HG03520 (cell line): ENCODE measurements around the gene COX5B.

Experiments used
- ATAC-seq: cut with Tn5 transposase; IDR thresholded peaks from one replicate; pipeline ENCODE4 v1.9.1; 2021; ENCODE audit warnings: mild to moderate bottlenecking, moderate library complexity; ENCODE audit not compliant: unreplicated experiment

The COX5B gene

DNA sequence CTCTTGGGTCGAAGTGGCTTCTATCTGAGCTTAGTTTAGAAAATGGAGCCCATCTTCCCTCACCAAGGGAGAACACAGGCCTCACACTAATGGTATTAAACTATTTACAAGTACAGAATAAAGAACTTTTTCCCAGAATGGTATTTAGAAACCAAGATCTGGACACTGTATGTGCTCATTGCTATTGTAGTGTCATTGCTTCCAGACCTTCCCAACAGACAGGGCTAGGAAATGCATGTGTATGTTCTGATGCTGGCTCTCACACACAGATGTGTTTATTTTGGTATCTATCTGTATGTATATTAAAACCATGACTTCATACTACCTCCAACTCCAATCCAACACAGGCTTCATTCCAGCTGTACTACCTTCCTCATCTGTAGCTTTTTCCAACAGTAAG, 8.0 kb downstream of the COX5B start:
- ATAC-seq, result no peak

DNA sequence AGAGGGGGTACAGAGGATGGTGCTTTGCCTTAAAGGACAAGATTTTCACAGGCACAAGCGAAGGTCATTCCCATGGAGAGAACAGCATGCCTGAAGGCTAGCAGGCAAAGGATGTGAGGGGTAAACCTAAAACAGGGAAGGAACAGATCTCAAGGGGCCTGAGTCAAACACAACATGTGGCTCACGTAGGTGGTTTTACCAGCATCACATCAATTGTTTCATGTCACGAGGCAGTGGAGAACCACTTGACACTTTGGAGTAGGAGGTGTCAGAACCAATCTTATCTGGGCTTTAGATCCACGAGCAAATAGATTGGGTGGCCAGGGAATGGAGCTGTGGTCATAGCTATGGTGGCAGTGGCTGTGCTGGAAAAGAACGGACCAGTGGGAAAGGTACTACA, 8.4 kb downstream of the COX5B start:
- ATAC-seq, result no peak

DNA sequence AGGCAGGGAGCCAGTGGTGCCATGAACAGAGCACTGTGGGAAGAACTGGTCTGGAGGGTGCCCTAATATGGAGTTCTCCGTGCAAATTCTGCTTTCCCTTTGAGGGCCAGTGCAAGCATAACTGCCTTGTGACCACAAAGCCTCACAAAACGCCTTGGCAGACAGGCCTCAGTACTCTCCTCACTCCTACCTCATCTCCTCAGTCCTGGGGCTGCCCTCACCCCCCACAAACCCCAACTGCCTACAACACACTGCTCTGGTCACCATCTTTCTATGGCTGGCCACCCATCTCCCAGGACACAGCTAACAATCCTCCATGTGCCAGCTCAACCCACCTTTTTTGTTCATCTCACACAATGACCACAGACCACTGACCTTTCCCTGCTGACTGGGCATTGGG, 8.9 kb downstream of the COX5B start:
- no peak for ATAC-seq

DNA sequence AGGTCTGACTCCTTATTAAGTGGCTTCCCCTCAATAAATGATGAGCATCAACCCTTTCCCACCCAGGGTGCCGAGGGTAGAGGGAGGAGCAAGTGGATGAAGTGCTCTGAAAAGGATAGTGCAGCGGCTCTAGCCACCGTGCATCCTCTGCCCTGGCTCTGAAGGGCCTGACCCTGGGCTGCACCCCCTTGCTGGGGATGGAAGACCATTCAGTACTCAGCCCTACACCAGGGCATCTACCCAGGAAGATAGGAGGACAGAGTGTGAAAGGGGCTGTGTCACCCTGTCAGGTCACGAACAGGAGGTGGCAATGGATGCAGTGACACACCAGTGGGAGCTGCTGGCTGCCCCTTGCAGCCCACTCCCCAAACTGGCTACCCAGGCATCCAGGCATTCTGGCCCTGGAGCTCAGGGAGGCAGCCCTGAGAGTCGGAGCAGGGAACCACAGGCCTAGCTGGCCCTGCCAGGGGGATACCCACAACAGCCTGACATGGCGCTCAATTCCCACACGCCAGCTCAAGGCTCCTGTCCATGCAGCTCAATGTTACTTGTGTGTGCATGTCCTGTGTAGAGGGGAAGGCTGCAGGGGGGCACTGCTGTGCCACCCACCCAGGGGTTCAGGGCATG, 10.4 kb downstream of the COX5B start:
- ATAC-seq, result no peak

DNA sequence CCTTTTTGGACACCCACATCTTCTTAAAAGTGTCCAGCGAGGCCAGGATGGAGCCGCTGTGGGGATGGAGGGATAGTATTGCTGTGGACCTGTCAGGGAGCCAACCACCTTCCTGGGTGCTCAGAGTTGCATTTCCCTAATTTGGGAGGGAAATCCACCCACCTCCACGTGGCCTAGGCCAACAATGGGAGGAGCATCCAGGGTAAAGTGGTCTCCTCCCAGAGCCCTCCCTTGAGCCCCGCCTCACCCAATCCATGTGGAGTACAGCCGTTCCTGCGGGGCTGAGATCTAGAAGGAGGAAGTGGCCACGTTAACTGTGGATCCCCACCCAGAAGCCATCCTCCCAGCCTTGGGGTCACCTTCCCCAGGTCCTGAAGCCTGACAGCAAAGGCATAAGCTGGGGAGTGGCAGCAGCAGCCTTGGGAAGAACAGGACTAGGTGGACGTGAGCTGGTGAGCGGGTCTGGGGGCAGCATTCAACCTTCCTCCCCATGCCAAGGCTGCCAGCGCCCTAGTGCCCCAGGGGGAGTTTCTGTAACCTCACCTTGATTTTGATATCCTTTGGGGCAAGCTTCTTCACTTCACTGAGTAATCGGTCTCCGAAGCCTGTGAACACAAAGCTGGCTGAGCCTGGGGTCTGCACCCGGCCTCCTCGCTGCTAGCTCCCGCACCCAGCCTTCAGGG, 11.2 kb downstream of the COX5B start:
- ATAC-seq, result no peak

DNA sequence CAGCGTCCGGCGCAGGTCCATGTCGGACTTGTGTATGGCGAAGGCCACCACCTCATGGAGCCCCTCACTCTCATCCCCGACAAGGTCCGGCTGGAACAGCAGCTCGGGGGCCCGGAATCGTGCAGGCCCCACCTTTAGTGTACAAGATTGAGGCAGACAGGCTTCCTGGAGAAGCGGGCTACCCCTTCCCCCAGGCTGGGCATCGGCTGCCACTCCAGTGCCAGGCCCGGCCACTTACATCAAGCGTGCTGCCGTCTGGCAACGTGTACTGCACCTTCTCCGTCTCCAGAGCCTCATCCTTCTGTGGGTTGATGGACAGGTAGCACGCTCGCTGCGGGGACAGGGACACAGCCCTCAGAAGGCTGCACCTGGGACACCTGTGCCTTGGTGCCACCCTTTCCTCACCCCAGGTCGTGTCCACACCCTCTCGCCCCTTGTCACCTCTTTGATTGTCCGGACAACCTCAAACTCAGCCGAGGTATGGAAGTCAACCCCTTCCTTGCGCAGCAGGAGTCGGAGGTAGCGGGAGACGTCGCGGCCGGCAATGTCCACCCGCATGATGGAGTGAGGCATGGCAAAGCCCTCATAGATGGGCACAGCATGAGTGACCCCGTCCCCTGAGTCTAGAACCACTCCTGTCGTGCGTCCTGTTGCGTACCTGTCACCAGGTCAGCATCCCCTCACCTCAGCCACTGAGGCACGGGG, 12.3 kb downstream of the COX5B start:
- no peak for ATAC-seq

DNA sequence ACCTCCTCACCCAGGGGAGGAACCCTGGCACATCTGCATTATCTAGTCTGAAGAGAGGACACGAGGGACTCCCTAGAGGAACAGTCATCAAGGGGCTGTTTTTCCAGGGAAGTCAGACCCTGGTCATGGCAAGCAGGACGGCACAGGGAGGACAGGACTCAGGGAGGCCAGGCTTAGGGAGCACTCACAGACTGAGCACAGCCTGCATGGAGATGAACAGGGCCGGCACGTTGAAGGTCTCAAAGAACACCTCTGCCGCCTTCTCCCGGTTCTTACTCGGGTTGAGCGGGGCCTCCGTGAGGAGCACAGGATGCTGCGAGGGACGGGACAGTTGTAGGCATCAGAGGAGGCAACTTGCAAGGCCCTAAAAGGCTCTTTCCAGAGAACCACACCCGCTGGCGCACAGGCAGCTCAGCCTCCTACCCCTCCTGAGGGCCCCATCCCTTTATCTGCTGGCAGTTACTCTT, 12.9 kb downstream of the COX5B start:
- ATAC-seq, result no peak

DNA sequence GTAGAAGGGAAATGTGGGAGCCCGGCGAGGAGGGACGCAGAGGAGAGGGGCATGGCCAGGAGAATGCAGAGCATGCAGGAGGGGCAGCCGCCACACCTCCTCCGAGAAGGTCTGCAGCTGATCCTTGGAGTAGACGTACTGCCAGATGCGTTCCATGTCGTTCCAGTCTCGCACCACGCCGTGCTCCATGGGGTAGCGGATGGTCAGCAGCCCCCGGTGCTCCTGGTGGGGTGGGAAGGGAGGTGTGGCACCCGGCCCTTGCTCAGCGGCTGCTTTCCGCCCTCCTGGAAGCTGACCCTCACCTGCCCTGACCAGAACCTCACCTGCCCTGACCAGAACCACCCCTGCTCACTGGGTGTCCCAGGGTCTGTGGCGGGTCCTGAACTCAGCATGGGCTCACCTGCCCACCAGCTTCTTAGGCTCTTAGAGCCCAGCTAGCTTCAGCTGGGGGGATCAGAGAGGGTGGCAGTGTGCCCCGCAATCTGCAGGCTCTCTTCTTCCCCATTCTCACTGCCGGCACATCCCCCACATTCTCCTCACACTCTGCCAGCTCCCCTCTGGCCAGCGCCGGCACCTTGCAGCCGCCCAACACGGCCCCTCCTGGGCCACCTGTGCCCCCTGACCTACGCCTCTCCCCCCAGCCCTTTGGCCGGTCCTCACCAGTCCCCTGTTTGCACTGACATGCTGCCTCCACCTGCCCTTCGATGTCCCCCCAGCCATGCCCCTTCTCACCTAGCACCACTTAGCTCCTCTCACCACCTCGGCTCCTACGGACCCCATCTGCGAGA, 13.6 kb downstream of the COX5B start:
- no peak for ATAC-seq

DNA sequence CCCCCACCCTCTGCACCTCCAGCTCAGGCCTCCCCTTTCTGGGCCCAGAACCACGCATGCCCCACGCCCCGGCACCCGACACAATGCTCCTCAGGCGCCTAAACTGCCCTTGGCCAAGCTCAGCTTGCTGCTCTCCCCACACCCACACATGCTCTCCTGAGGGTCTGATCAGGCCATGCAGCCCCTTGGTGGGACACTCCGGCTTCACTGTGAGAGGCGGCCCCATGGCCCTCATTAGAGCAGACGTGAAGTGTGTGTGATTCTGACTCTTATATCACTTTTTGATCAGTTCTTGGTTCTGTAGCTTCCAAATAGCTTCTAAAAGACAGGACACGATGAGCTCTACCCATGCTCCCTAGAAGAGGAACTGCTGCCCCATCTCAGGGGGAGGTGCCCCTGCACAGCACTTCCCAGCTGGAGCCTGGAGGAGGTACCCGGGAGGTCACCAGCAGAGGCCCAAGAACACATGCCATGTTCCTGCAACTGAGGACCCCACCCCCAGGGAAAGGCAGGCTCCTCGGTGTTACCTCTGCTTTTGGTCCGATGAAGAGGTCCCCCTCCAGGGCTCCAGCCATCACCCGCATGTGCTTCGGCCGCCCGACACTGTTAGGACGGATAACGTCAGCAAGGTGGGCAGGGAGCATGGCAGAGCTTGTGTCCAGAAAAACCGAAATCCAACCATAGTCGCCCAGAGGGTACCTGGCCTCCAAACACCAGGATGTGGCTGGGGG, 14.3 kb downstream of the COX5B start:
- ATAC-seq, result no peak

DNA sequence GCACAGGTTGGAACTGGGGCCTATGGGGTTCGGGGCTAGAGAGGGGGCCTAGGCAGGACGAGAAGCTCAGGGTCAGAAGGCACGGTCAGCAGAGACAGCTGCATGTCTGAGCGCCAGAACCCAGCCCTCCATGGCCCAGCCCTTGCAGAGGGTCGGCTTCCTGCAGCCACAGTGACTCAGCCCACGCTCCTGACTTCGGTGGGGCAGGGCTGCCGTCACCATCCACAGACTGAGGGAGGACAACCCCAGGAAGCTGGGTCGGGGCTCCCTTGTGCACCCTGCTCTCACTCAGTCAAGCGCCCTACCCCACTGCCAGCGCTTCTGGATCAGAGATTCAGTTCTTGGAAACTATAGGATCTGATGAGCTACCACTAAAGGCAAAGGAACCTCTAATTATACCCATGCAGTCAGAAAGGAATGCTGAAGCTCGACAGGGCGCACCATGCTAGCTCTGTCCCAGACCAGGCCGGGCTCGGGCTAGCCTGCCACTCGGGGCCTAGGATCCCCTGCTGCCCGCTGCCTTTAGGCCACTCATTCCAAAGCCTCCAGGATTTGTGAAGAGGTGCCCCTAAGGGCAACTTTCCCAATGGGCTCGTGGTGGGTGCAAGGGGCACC, 15.0 kb downstream of the COX5B start:
- ATAC-seq, result no peak

DNA sequence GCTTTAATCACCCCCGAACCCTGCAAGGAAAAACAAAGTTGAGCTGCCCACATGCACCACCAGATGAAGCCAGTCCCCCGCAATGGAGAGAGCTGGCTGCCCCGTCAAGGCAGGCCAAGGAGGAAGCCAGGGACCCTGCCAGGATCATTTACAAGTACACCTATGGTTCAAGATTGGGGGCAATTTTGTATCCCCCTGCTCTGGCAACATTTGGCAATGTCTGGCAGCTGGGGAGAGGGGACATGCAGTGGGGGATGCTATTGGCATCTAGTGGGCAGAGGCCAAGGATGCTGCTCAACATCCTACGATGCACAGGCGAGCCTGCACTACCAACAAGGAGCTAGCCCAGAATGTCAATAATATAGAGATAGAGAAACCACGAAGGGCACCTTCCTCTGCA, 16.1 kb downstream of the COX5B start:
- ATAC-seq, result no peak

DNA sequence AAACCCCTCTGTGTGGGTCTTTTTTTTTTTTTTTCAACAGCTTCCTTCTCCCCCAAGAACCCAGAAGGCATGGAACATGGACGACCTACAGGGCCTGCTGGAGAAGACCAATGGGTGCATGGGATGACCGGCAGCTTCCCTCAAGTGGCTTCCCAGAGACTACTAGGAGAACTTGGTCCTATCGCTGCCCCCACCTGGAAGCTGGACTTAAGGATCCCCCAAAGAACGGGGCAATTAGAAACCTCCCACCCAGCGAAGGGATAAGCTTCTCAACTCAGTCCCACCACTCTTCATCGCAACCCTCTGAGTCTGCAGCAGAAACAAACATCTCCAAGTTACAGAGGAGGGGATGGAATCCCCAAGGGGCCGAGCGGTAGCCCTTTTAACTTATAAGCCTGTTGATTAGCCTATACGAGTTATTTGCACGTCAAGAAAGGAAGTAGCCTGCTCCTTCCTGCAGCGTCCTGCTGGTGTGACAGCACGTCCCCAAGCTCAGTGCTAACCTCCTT, 16.6 kb downstream of the COX5B start:
- no peak for ATAC-seq

DNA sequence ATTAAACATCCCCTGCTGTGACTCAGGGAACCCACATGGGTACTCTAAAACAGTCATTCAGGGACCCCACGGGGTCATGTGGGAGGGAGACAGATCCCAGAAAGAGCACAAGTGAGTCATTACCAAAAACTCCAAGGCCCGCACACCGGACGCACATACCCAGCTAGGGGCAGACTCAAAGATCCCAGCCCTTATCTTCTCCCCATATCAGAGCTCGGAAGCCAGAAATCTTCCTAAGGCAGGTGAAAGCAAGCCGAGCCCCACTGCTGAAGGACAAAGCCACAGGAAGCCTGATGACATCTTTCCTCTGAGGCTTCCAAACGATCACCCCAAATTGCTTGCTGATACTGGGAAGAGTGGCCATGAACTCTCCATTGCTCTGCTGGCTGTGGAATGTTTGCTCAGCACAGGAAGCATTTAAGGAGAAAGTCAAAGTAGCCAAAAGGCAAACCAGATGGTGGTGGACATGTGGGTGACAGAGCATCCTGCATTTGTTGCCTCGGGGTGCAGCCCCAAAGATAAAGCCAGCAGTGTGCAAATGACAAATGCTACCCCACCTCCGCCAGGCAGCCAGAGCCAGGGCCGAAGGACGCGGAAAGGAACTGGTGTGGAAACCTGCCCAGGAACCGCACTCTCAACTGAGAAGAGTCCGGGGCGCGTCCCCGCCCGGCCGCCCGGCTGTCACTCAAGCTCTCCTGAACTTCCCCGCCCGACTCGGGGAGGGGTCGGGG, 17.2 kb downstream of the COX5B start:
- peak; percentile 36 for ATAC-seq

DNA sequence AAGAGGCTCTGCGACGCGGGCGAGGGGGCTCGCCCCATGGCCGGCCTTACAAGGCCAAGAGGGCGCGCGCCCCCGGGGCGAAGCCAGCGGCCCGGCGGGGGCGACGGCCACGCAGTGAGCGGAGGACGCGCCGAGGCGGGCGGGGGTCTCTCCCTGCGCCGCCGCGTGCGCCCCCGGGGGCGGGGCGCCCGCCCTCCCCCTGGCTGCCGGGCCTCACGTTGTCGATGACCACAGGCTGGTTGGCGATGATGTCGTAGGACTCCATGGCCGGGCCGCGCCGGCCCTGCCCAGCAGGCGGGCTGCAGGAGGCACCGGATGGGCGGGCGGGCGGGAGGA, 17.7 kb downstream of the COX5B start:
- ATAC-seq, result no peak

DNA sequence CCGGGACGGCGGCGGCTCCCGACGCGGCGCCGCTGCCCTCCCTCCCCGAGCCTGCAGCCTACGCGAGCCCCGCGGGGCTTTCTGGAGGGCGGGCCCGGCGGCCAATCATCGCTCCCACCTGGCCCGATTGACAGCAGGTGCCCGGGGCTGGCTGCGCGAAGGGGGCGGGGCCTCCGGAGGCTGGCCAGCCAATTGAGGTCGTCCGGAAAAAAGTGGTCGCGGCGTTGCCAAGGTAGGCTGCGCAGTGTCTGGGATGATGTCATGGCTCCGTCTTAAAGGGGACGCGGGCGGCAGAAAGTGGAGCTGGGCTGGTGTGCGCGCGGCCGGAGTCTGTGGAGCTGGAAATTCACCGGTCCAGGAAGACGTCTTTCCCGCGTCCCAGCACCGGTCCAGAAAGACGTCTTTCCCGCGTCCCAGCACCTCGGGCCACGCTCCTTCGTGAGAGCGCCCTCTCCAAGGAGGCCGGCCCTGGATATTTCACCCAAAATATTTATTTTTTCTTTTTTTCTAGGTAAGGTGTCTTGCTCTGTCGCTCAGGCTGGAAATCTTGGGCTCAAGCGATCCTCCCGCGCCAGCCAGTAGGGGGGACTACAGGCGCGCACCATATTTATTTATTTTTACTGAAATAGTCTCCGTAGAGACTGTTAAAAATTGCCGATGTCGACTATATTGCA, 18.2 kb downstream of the COX5B start, which contains the start of gene ACTR1B:
ACTR1B (minus strand) TSS at position 83 of the 674 bp plus-strand sequence. CDS start 154 bp downstream, outside the sequence.
- ATAC-seq, result peak; percentile 79

DNA sequence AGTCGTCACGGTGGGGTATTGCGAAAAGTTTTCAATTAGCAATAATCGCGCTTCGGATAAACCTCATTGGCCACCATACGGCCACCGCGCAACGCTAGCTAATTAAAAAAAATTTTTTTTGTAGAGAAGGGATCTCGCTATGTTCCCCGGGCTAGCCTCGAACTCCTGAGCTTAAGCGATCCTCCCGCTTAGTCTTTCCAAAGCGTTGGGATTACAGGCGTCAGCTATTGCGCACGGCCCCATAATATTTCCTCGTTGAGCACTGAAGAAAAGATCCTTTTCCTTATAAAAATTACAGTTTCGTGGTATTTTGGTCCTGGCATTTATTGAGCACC, 18.7 kb downstream of the COX5B start:
- no peak for ATAC-seq

DNA sequence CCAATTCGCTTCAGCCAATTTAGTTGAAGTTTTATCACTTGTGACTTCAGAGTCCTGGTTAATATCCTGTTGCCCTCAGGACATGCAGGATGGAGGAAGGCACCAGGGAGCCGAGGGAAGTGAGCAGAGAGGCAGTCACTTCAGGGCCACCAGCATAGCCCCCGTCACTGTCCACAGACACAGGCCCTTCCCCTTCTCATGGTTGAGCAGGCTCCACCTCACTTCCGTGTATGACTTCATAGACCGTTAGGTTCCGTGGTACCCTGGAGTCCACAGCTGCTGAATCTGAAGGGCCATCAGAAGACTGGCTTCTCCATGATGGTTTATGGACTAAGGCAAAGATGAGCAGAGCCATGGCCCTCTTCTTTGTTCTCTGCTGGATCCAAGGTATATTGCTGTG, 23.6 kb downstream of the COX5B start, which contains the start of gene C2orf92:
C2orf92 (plus strand) TSS at position 266 of the 400 bp plus-strand sequence; CDS start at position 342, 76 bp downstream.
- ATAC-seq, result no peak

DNA sequence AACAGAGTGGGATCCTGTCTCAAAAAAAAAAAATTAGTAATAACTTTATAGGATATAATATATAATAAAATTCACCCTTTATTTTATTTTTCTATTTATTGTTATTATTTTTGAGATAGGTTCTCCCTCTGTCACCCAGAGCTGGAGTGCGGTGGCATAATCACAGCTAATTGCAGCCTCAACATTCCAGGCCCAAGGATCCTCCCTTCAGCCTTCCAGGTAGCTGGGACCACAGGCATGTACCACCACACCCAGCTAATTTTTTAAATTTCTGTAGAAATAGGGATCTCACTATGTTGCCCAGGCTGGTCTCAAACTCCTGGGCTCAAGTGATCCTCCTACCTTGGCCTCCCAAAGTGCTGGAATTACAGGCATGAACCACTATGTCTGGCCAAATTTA, 24.6 kb downstream of the COX5B start:
- ATAC-seq, result no peak

DNA sequence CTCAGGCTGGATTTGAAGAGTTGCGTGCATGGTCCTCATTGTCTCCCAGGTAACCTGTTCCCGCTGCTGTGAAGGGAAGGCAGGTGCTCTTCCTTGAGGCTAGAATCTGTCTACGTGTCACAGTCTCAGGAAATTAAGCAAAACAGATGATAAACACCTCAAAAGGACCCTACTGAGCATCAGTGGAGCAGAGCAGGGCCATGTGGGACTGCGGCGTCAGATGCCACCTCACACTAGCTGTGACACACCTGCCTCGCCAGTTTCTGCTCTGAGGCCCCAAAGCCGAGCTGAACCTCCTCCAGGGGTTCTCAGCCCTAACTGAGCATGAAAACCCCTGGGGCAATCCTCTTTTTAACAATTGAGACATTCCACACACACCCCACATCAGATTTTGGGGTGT, 25.7 kb downstream of the COX5B start:
- ATAC-seq, result no peak
